NCI-H510A treated with DMSO at 0.1 percent for 48 hours (cell line): ENCODE data around the gene HOXD9.

Experiments
- DNase-seq: peaks from one replicate; lab custom pipeline; 2025; lab: John Stamatoyannopoulos, UW

HOXD9 gene

GRCh38 chr2:176137906-176138305, 15.4 kb downstream of the HOXD9 start:
- no peak for DNase-seq

- DNase-seq: no peak
These were observed 16.0 kb downstream of the HOXD9 start for GRCh38 chr2:176138526-176138922.

GRCh38 chr2:176138923-176139660, 16.6 kb downstream of the HOXD9 start:
- DNase-seq: no peak

GRCh38 chr2:176139661-176140512, 17.4 kb downstream of the HOXD9 start:
- DNase-seq: no peak

- DNase-seq: peak; percentile 49
These were observed 18.2 kb downstream of the HOXD9 start for GRCh38 chr2:176140513-176141317.

- DNase-seq: no peak
These were observed 19.8 kb downstream of the HOXD9 start for GRCh38 chr2:176142281-176142680.

- DNase-seq: no peak
These were observed 22.8 kb downstream of the HOXD9 start for GRCh38 chr2:176145085-176145969.

GRCh38 chr2:176146101-176146500, 23.6 kb downstream of the HOXD9 start:
- DNase-seq: no peak

GRCh38 chr2:176146645-176147044, 24.1 kb downstream of the HOXD9 start:
- no peak for DNase-seq

- no peak for DNase-seq
These were observed 24.8 kb downstream of the HOXD9 start for GRCh38 chr2:176147210-176147799.

- DNase-seq: no peak
These were observed 25.4 kb downstream of the HOXD9 start for GRCh38 chr2:176147800-176148496.

GRCh38 chr2:176148751-176149421, 26.4 kb downstream of the HOXD9 start:
- no peak for DNase-seq

GRCh38 chr2:176149481-176149938, 27.0 kb downstream of the HOXD9 start:
- no peak for DNase-seq

- DNase-seq: no peak
These were observed 27.5 kb downstream of the HOXD9 start for GRCh38 chr2:176149939-176150583.

GRCh38 chr2:176150584-176151441, 28.3 kb downstream of the HOXD9 start:
- DNase-seq: no peak

- DNase-seq: no peak
These were observed 29.1 kb downstream of the HOXD9 start, which contains the start of gene HOXD4 for GRCh38 chr2:176151442-176152287. TSS of gene HOXD4 (plus strand) at chr2:176151550. CDS start at chr2:176151634, 84 bp downstream.
